Measurements from ENCODE around the gene KIF25.

The KIF25 gene

GRCh38 chr6:168083514-168083885 lies 86.0 kb downstream of the KIF25 start:
- Histone ChIP-seq H3K9me3 (ENCODE audit: severe bottlenecking) (no peaks in the 10 kb centered on the region), H3K27ac (no peak overlapping the region), H3K4me3 (ENCODE audit: low read depth, low read length) (no peak overlapping the region), H3K36me3 (no peaks in the 10 kb centered on the region), H3K27me3 (ENCODE audit: insufficient read depth, low read depth, severe bottlenecking) (no peaks in the 10 kb centered on the region)
- TF ChIP-seq CTCF (IDR thresholded peaks at IDR 0.05; ENCODE audit: low read depth, low read length) = no peak
- no peak for DNase-seq

GRCh38 chr6:168084465-168085160 lies 87.1 kb downstream of the KIF25 start:
- TF ChIP-seq CTCF (IDR thresholded peaks at IDR 0.05; ENCODE audit: low read depth, low read length) = no peak
- Histone ChIP-seq H3K27ac (no peak overlapping the region), H3K36me3 (no peaks in the 10 kb centered on the region), H3K9me3 (ENCODE audit: severe bottlenecking) (no peaks in the 10 kb centered on the region), H3K4me3 (ENCODE audit: low read depth, low read length) (no peak overlapping the region), H3K27me3 (ENCODE audit: insufficient read depth, low read depth, severe bottlenecking) (no peaks in the 10 kb centered on the region)
- no peak for DNase-seq

- H3K27ac ChIP-seq = no peak overlapping the region
- TF ChIP-seq CTCF (IDR thresholded peaks at IDR 0.05; ENCODE audit: low read depth, low read length) = no peak
- H3K36me3 ChIP-seq = no peaks in the 10 kb centered on the region
- no peak for DNase-seq
- H3K4me3 ChIP-seq (ENCODE audit: low read depth, low read length) = no peak overlapping the region
- no peaks in the 10 kb centered on the region for H3K27me3 ChIP-seq (ENCODE audit: insufficient read depth, low read depth, severe bottlenecking)
- no peaks in the 10 kb centered on the region for H3K9me3 ChIP-seq (ENCODE audit: severe bottlenecking)
Observed at GRCh38 chr6:168086066-168086465, 88.6 kb downstream of the KIF25 start.

- Histone ChIP-seq H3K27me3 (ENCODE audit: insufficient read depth, low read depth, severe bottlenecking) (no peaks in the 10 kb centered on the region), H3K27ac (no peak overlapping the region), H3K9me3 (ENCODE audit: severe bottlenecking) (no peaks in the 10 kb centered on the region), H3K36me3 (no peaks in the 10 kb centered on the region), H3K4me3 (ENCODE audit: low read depth, low read length) (no peak overlapping the region)
- DNase-seq = no peak
- TF ChIP-seq CTCF (IDR thresholded peaks at IDR 0.05; ENCODE audit: low read depth, low read length) = no peak
Observed at GRCh38 chr6:168086616-168087015, 89.1 kb downstream of the KIF25 start.

- H3K27ac ChIP-seq = no peak overlapping the region
- H3K9me3 ChIP-seq (ENCODE audit: severe bottlenecking) = no peaks in the 10 kb centered on the region
- H3K4me3 ChIP-seq (ENCODE audit: low read depth, low read length) = no peak overlapping the region
- no peaks in the 10 kb centered on the region for H3K36me3 ChIP-seq
- no peak for TF ChIP-seq CTCF (IDR thresholded peaks at IDR 0.05; ENCODE audit: low read depth, low read length)
- H3K27me3 ChIP-seq (ENCODE audit: insufficient read depth, low read depth, severe bottlenecking) = no peaks in the 10 kb centered on the region
- no peak for DNase-seq
Observed at GRCh38 chr6:168087436-168088160, 90.1 kb downstream of the KIF25 start.

Data from WERI-Rb-1 (cell line).